Gastroesophageal sphincter (tissue), 3 donors: ENCODE results near the gene USP6NL.

Source experiments
- CTCF ChIP-seq, 4 experiments: fragments of 200-600 bp in 2 of 4; fragments of 450-650 bp in 2 of 4; sonication (generic) in 1 of 4; IDR thresholded peaks; one replicate each; pipeline ENCODE4 v1.5.1; 2017 to 2019; ENCODE audit warnings: antibody characterized with exemption in 4 of 4, mild to moderate bottlenecking in 2 of 4, moderate library complexity in 2 of 4
- POLR2A ChIP-seq, 2 donors: fragments of 450-650 bp; IDR thresholded peaks; one replicate each; pipeline ENCODE4 v1.6.1; 2017; ENCODE audit warnings: antibody characterized with exemption in 2 of 2, mild to moderate bottlenecking in 2 of 2, moderate library complexity in 1 of 2
- POLR2AphosphoS5 ChIP-seq: sonication (generic); formaldehyde crosslinking; IDR thresholded peaks from one replicate; pipeline ENCODE4 v1.6.1; 2017; ENCODE audit warnings: antibody characterized with exemption

- no peak for TF ChIP-seq POLR2AphosphoS5
- no peak for TF ChIP-seq CTCF (IDR thresholded peaks at IDR 0.05)
- TF ChIP-seq POLR2A (IDR thresholded peaks at IDR 0.05) = no peak
These were observed 167.3 kb downstream of the USP6NL start for GRCh38 chr10:11444155-11444530.
